Frontal cortex (tissue), 4 donors: ENCODE data around the gene B4GALNT4. TPM values are rescaled to one million over a fixed set of nuclear protein-coding genes. Genes with fewer than 3 reads are reported as not detected.
"Not testable (repeated sequence)": the region's sequence is repeated elsewhere in the genome, so short reads cannot be mapped to it uniquely, and the experiment has no call there.

Experiments
- DNase-seq, 2 donors: peaks; one replicate each; pipeline ENCODE4 v3.0.0; 2012; ENCODE audit warnings: low spot score in 2 of 2
- FAIRE-seq: peaks from 2 replicates; lab custom pipeline; 2012; peaks lifted over from hg19 to GRCh38; lab: Jason Lieb, UNC
- total RNA-seq: library from RNA; depleted of rRNA; stranded (reverse); fragments of >200 nt; gene quantifications from one replicate; pipeline ENCODE4 v1.2.3, GENCODE V29; 2014
- donor health status: control.
- donor health status: control.
- donor health status: control.

Gene B4GALNT4
- total RNA-seq, 1 donor from 2014 or later = 88.9 TPM

DNA sequence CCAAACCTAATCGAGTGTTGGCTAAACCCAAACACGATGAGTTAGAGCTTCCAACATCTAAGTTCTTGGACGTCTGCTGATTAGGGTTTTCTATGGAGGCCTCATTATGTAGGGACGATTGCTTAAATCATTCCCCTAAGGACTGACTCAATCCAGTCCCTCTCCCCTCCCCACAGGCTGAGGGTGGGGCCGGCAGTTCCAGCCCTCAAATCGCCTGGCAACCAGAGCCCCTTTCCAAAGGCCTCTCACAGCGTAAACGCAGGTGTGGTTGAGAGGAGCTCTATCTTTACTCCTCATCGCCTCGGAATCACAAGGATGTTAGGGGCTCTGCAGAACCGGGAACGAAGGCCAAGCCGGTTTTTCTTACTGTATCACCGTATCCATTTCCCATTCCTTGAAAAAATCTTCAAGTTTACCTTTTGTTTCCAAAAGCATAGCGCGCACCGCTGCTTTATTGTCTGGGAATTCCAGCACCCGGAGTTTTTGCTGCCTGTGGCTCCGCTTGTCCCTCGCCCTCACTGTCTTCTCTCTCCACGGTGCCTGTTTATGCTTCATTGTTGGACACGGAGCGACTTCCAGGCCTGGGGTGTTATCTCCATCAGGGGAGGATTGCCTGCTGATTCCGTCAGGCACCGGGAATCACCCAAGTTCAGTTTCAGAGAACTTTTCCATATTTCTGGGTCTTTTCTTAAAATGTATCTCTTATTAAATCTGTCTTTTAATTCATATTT lies 34.9 kb upstream of the B4GALNT4 start:
- DNase-seq (no peak), FAIRE-seq (no peak)

DNA sequence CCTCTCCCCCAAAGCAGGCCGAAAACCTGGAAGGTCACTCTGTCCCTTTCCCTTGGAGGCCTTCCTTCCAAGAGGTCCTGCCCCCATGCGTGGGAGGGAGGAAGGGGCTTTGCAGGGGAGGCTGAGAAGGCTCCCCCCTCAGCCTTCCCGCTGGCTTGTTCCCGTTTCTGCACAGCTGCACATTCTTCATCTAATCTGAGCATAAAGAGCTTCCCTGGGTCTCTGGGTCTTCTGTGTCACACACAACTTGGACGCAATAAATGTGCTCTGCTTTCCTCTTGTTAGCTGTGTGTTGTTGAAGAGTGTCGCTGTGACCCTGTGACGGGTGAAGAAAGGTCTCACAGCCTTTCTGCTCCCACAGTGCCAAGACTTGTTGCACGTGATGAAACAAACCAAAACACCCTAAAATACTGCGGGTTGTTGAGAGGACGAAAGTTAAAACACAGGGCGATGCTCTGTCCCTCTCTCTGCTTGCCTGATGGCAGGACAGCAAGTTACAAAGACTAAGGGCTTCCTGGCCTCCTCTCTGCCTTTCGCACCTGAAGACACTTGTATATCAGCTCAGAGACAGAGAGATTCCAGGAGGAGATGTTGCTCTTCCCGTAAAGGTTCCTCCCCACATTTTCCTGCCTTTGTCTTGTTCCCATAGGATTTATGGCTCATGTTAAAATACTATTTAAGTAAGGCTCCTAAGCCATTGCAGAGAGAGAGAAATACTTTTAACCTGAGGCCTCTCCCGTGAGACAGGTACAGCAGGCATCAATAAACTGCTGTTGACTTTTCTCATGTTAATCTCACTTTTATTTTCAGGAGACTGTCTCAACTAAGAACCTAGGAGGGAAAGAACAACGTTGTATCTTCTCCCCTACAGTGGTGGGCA lies 33.3 kb upstream of the B4GALNT4 start:
- DNase-seq (no peak), FAIRE-seq (no peak)

DNA sequence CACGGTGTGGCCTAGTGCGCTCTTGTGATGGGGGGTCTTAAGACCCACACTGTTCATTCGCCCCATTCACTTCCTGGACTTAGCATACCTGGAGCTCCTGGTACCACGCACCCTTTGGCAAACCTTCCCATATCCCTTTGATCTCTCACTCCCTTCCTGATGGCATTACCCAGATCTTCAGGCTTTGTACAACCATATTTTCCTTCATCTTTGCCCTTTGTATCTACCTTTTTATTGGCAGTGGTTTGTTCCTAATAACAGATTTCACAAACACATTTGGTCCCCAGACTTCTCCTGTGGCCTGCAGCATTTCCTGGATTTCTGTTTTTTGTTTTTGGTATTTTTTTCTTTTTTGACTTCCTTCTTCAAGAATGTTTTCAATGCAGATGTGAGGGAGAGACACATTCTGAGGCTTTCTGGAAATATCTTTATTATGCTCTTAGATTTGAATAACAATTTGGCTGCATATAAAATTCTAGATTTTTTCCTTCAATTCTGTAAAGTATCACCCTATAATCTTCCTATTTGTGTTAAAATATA lies 32.6 kb upstream of the B4GALNT4 start:
- FAIRE-seq (no peak), DNase-seq (no peak)

DNA sequence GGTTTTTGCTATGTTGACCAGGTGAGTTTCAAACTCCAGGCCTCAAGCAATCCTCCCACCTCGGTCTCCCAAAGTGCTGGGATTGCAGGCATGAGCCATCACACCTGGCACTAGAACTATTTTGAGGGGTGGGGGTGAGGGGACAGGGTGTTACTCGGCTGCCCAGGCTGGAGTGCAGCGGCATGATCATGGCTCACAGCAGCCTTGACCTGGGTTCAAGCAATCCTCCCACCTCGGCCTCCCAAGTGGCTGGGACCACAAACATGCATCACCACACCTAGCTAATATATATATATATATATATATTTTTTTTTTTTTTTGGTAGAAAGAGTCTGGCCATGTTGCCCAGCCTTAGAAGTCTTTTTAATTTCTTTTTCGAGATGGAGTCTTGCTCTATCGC lies 31.6 kb upstream of the B4GALNT4 start:
- DNase-seq = no peak
- no peak for FAIRE-seq

DNA sequence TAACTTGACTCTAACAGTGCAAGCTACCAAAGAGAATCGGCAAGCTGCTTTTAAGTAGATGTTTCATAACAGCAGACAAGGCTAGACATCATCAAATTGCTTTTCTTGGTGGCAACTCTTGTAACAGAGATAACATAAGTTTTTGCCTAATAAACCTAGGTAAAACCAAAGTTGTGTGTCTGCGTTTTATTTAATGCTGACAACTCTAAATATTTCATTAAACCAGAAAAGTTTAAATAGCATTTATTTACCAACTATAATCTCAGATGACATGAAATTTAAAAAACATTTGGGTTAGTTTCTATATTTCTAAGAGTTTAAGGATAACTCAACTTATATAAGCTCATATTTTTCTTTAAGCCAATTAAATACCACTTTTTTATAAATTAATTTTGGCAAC lies 29.3 kb upstream of the B4GALNT4 start:
- no peak for FAIRE-seq
- no peak for DNase-seq

DNA sequence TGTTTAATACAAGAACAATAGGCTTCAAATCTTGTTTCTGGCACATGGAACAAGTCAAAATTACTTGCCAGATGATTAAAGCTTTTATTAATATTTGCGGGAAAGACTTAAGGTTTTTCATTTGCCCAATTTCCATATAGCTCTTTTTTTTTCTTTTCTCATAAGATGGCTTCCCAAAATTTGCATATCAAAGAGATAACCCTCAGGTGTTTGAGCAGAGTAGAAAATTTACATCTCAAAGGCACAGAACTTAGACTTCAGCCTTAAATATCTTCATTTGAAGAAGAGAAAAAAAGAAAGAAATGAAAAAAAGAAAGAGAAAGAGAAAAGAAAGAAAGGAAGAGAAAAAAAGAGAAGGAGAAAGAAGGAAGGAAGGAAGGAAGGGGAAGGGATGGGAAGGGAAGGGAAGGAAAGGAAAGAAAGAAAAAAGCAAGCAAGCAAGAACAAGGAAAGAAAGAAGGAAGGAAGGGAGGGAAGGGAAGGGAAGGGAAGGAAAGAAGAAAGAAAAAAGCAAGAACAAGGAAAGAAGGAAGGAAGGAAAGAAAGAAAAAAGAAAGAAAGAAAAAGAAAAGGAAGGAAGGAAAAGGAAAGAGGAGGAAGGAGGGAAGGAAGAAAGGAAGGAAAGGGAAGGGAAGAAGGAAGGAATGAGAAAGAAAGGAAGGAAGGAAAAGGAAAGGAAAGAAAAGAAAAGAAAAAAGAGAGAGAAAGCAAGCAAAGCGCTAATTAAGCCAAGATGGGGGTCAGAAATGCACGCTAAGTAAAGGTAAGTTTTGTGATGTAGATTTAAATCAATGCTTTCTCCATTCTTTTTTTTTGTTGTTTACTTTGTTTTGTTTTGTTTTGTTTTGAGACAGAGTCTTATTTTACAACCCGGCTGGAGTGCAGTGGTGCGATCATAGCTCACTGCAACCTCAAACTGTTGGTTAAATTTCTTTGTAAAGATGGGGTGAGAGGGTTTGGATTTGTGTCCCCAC lies 28.5 kb upstream of the B4GALNT4 start:
- DNase-seq (no peak), FAIRE-seq (no peak)

DNA sequence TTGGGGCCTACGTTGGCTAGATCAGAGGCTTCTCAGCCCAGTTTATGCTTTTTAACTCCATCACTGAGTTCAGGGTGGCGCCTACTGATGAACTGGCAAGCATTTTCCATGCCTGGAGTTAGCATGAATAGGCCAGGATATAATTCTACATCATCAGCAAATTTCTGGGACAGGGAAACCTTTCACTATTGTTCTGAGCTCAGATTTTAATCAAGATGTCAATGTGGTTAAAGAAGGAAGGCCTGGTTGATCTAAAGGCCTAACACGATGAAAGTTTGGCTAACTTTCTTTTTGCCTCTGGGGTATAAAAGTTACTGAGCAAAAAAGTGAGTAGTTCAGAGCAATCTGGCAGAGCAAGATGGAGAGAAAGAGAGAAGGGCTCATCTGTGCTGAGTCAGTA lies 27.0 kb upstream of the B4GALNT4 start:
- DNase-seq (no peak), FAIRE-seq (no peak)

DNA sequence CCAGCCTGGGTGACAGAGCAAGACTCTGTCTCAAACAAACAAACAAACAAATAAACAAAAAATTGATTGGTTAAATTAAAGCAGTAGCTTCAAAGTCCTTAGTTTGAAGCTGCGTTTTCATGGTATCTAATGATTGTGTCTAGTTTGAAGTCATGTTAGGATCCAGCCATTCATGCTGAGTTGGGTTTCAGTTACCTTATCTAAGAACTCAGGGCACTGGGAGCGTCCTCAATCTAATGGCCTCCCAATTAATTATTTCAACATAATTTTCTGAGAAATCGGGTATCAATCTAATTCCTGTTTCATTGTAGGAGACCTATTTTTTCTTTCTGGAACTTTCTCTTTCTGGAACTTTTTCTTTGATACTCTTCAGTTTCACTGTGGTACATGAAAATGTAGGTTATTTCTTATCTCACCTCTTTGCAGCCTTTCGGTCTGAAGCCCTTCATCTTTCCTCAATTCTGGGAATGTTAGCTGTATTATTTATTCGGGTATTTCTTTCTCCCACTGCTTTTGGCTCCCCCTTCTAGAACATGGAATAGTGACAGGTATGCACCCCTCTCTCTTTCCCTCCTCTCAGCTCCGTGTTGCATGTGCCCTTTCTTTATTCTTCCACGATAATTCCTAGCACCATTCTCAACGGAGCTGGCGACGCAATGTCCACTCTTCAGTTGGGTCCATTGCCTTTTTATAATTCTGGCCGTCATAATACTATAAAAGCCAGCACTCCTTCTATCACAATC lies 24.3 kb upstream of the B4GALNT4 start:
- no peak for FAIRE-seq

DNA sequence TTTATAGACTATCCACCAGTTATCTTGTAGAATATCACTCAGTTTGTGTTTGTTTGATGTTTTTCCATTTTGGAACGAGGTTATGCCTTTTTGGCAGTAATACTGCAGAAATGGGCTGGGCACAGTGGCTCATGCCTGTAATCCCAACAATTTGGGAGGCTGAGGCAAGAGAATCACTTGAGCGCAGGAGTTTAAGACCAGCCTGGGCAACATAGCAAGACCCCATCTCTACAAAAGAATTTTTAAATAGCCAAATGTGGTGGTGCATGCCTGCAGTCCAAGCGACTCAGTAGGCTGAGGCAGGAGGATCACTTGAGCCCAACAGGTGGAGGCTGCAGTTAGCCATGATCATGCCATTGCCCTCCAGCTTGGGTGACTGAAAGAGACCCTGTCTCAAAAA lies 22.8 kb upstream of the B4GALNT4 start:
- DNase-seq (no peak), FAIRE-seq (no peak)

More for the DNA sequence above, 24.3 kb upstream of the B4GALNT4 start:
- DNase-seq = no peak

DNA sequence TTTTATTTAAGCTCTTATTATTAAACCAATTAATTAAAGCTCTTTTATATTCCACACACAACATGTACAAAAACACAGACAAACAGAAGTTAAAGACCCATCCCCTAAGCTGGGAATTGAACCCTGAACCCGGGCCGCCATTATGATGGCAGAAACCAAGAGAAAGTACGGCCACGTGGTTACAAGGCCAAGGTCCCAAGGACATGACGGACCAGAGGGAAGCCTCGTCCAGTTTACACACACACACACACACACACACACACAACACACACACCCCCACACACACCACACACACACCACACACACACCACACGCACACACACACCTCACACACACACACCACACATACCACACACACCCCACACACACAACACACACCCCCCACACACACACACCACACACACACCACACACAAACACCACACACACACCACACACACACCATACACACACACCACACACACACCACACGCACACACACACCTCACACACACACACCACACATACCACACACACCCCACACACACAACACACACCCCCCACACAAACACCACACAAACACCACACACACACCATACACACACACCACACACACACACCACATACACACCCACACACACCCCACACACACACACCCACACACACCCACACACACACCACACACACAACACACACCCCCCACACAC lies 19.9 kb upstream of the B4GALNT4 start:
- FAIRE-seq, DNase-seq: not testable (repeated sequence)

DNA sequence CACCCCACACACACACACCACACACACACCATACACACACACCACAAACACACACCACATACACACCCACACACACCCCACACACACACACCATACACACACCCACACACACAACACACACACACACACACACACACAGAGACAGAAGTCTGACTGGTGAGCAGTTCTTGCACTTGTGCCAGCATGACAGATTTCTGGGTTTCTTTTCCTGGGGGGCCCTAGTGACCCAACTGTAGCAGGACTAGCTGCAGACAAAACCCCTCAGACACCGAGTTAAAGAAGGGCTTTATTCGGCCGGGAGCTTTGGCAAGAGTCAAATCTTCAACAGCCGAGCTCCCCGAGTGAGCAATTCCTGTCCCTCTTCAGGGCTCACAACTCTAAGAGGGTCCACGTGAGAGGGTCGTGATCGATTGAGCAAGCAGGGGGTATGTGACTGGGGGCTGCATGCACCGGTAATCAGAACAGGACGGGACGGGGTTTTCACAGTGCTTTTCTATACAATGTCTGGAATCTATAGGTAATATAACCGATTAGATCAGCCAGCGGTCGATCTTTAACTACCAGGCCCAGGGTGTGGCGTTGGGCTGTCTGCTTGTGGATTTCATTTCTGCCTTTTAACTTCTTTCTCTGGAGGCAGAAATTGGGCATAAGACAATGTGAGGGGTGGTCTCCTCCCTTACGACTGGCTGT lies 19.1 kb upstream of the B4GALNT4 start:
- not testable (repeated sequence) for FAIRE-seq, DNase-seq

DNA sequence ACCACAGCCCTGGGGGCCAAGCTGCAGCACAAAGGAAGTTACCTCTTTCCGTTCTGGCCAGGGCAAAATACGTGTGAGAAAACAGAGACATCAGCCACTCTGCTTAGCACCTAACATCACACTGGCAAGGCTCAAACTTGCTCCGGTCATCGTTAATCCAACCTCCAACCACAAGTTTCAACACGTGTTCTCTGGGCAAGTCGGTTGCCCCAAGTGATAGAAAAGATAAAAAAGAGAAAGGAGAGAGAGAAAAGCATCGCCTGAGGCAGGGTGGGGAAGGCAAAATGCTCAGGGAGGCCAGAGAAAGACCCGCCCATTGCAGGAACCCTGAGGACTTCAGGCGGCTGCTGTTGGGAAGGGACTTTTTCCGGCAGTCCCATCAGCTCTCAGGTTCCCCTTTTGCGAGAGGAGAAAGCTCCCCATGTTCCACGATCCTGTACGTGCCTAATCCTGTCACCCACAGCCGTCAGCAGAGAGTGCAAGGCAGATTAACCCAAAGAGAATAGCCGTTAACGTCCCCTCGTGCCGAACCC lies 18.5 kb upstream of the B4GALNT4 start:
- no peak for DNase-seq
- no peak for FAIRE-seq

DNA sequence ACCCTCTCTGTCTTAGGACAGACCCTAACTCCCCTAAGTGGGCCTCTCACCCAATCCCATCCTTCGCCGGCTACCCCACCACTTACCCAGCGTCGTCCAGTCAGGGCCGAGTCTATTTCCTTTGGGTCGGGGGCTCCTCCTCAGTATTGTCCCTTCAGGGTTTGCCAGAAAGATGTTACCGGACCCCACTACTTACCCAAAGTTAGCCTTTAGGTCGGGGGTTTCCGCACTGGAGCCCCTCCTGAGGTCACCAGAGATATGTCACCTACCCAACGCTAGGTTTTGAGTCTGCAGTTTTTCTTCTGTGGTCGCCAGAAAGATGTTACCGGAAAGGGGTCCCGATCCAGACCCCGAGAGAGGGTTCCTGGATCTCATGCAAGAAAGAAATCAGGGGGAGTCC lies 17.9 kb upstream of the B4GALNT4 start:
- no peak for DNase-seq

DNA sequence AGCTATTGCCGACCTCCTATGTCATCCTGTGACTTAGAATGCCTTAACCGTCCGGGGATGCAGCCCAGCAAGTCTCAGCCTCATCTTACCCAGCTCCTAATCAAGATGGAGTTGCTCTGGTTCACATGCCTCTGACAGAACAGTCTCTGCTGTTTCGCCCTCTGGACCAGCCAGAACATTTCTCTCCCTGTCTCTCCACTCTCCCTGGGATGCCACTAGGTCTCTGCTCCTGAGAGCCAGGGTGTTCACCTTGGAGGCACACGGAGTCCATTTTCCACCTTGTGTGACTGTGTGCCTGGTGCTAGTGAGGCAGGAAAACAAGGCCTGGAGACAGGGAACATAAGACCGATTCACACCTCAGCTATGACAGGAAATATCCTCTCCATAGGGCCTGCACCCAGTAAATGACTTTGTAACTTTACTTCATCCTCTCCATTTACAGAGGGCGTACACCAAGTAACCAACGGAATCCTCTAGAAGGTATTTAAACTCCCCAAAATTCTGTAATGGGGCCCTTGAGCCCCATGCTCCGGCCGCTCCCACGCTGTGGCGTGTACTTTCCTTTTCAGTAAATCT lies 16.8 kb upstream of the B4GALNT4 start:
- no peak for DNase-seq
- FAIRE-seq = no peak

More for the DNA sequence above, 17.9 kb upstream of the B4GALNT4 start:
- FAIRE-seq = no peak

DNA sequence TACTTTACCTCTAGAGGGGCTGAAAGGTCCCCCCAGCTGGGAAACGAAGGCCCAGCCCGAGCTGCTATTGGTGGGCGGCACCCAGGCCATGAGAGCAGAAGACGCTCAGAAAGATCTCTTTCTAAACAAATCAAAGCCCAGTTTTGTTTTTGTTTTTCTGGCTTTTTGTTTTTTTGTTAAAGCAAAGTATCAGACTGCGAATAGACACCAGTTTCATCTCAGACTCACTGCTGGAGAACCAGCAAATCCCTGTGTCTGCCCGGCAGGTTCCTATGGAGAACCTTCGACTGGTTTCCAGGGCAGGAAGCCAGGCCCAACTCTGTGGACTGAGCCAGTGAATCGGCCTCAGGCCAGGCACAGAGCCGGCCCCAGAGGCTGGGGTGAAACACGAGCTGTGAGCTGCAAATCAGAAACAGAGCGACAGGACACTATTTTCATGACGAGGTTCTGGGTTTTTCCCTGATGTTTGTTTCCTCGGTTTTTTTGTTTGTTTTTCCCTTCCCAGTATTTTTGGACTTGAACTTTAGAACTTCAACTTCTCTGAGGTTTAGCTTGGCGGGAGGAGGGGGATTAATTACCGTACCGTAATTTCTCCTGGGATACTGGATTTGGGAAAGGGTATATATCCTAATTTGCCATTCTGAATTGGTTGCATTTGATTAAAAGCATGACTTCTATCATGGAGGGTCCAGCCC lies 16.0 kb upstream of the B4GALNT4 start:
- DNase-seq (peak in 1 of 2 donors; percentile 55), FAIRE-seq (no peak)

DNA sequence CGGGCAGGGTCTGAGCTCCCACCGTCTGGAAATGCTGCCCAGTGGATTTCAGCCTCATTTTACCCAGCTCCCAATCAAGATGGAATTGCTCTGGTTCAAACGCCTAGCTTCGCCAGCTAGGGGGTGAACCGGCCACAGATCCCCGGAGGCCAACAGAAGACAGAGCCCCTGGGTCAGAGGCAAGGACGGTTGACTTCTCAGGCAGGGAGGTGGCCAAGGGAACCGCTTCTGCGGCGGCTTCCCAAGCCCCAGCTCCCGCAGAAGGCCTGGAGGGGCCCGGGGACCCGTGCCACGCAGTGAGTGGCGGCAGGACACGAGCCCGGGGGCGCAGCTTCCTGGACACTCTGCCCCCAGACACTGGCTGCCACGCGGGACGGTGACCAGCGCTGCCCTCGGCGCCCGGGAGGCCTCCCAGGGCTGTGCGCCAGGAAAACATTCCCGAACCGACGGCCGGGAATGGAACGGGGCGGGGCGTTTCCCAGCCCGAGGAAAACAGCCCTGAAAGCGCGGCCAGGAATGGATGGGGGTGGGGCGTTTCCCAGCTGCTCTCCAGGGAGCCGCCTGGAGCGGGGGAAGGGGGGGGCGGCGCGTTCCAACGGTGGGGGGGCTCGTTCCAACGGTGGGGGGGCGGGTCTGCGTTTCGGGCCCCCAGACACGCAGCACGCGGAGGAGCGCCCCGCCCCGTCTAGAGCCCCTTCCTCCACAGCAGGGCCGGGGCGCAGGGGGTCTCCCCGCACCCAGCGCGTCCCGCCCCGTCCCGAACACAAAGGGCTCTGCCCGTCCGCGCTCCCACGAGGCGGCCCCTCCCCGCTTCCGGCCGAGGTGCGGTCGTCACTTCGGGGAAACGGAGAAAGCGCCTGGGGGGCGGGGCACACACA lies 13.5 kb upstream of the B4GALNT4 start:
- FAIRE-seq (no peak), DNase-seq (peak; percentile 78 to 80)
